Activated T-cell treated with anti-CD3 and anti-CD28 coated beads, Interleukin-2, amount 50 U/mL, for 1 hour (primary cell): Measurements from ENCODE around the gene ETS1.

Experiments
- DNase-seq: peaks from one replicate; pipeline ENCODE4 v3.0.0-alpha.2; 2020

ETS1 gene

GRCh38 chr11:128590587-128590986, 3.2 kb upstream of the ETS1 start:
- DNase-seq: no peak

GRCh38 chr11:128589998-128590397, 2.6 kb upstream of the ETS1 start:
- DNase-seq: no peak

GRCh38 chr11:128588093-128588492, 735 bp upstream of the ETS1 start:
- no peak for DNase-seq

DNA sequence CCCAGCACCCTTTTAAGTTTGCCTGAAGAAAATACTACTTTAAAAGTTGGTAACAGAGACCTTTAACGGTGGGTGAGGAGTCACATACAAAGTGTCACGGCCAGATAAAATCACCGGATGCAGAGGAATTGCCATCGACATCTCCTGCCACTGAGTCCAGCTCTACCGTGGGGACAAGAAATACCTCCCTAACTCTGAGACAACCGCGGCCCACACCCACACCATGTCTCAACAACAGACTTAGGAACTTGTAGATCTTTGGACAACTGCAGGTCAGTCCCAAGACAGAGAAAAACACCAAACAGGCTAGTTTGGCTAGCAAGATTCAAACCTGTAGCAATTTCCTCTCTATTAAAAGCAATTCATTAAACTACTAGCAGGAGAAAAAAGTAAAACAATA, 669 bp downstream of the ETS1 start:
- DNase-seq: no peak

- no peak for DNase-seq
Observed at GRCh38 chr11:128585498-128586238, 1.7 kb downstream of the ETS1 start.

- DNase-seq: no peak
Observed at GRCh38 chr11:128584253-128584652, 3.1 kb downstream of the ETS1 start.

DNA sequence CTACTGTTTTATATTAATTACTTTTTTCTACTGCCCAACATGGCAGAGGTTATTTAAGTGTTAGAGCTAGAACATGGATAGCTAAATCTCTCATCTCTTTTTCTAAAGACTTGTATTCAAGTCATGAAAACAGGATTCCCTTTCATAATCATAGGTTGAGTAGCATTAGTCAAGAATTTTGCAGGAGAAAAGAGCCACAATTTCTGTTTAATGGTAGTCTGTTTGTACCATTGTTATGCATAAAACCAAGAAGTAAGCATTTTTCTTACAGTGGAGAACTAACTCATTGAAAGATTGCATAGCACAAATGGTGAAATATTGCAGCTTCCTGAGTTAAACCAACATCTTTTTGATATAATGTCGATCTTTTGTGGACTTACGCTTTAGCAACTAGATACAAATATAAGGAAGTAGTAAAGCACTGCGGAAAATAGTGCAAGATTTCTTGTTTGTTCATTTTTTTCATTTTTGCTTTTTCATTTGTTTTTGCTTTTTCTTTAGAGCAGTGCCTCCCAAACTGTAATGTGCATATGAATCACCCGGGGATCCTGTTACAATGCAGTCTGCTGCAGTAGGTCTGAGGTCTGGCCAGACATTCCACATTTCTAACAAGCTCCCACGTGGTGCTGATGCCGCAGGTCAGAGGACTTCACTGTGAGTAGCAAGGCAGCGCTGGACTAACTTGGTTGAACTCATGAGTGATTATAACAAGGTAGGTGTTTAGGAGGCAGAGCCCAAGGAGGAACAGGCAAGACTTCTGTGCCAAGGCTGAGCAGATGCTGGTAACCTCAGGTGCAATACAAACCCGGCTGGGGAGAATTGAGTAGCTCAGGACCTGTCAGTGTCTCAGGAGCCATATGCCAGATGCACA, 4.6 kb downstream of the ETS1 start:
- DNase-seq: no peak

- no peak for DNase-seq
Observed at GRCh38 chr11:128581561-128582272, 5.6 kb downstream of the ETS1 start.

GRCh38 chr11:128580612-128581011, 6.7 kb downstream of the ETS1 start:
- DNase-seq: no peak

DNA sequence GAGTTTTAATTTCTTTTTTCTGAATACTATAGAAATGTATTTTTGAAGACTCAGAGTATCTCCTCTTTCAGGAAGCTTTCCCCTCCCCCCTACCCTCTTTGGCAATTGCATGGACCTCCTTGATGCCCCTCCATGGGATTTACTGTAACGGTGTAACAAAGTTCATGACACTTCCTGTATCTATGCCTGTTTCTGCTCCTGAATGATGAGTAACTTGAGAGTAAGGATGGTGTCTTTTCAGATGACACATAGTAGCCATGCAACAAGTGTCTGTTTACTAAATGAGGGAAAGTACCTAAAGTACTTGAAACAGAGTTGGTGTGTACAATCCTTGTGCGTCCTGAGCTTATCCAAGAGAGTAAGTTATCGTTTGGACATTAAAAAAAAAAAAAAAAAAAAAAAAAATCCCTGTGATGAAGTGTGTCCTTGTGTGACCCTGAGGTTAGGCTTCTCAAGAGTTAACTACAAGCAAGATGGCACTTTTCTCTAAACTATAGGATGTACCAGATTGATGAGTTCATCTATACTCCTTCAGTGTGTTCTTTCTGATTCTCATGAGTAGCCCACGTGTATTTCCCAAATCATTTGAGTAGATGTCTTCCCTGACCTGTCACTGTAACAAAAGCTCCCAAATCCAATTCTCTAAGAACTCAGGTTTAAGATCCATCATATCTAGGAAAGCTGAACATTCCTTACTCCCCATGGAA, 7.4 kb downstream of the ETS1 start:
- no peak for DNase-seq

DNA sequence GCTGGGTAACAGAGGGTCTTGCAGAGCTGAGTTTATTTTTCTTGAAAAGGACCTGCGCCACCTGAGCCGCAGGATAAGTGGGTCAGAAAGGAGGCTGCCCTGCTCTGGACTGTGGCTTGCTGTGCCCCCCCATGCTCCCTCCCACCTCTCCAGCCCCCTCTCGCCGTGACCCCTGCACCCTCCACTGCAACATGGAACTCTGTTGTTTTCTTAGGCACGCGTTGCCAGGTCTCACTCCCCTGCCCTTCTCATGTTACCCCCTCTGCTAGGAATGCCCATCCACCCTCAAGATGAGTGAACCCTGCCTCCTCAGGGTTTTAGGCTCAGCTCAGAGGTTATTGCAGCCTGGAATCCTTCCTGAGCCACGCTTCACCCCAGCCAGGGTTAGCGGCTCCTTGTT, 10.8 kb downstream of the ETS1 start:
- no peak for DNase-seq

DNA sequence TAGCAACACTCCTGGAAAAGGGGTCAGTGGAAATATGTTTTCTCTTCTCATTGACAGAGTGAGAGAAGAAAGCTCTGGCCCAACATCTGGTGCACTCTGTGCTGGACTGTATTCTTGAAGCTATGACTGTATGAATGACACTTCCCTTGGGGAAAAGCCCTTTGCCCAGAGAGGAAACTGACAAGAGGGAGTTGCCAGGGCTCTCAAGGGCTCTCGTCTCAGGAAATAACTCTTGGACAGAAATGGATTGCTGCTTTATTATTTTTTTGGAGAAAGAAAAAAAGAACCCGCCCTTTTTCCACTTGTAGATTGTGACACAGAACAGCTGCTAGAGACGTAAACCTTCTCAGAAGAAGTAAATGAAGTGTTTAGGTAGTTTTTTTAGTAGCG, 11.4 kb downstream of the ETS1 start:
- no peak for DNase-seq

DNA sequence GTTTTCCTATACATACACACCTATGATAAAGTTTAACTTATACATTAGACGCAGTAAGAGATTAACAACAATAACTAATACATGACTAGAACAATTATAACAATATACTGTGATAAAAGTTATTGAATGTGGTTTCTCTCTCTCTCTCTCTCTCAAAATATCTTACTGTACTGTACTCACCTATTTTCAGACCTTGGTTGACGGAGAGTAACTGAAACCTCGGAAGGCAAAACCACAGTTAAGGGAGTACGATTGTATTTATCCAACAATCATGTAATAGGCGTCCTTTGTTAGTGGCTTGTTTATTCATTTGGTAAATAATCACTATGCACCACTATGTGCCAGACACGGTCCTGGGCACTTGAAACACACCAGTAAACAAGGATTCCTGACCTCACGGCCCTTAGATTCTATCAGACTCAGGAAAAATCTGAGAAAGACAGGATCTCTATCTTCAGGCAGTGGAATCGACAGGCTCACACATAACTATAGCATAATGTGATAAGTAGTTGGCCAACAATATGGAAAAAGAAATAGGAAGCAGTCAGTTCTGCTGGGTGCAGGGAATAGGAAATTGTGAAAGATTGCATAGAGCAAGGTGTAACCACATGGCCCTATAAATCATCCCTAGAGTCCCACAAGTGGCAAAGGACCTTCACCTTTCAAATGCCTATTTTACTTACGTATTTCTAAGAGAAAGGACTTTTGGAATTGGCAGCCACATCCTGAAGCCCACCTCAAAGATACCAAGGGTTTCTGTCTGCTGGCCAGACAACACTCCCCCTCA, 12.0 kb downstream of the ETS1 start:
- DNase-seq: no peak

- no peak for DNase-seq
Observed at GRCh38 chr11:128574576-128575011, 12.8 kb downstream of the ETS1 start.

- DNase-seq: no peak
Observed at GRCh38 chr11:128573638-128574037, 13.7 kb downstream of the ETS1 start.

GRCh38 chr11:128572965-128573364, 14.4 kb downstream of the ETS1 start:
- no peak for DNase-seq

DNA sequence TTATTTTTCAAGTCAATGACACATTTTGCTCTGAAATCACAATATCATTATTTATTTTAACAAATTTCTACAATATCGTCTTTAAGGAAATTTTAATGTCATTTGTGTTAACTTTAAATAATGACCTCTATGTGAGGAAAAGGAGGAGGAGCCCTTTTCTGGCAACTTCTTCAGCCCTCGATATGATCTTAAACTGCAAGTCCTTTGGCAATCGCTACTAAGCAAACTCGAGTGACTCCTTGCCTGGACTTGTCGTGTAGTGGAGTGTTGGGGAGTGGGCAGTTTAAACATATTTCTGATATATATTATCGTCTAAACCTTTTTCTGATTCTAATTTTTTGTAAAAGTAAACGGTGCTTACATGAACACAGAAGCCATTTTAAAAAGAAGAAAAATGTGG, 16.7 kb downstream of the ETS1 start:
- DNase-seq: no peak

- DNase-seq: no peak
Observed at GRCh38 chr11:128569291-128569690, 18.1 kb downstream of the ETS1 start.

- no peak for DNase-seq
Observed at GRCh38 chr11:128568166-128568778, 19.1 kb downstream of the ETS1 start.

DNA sequence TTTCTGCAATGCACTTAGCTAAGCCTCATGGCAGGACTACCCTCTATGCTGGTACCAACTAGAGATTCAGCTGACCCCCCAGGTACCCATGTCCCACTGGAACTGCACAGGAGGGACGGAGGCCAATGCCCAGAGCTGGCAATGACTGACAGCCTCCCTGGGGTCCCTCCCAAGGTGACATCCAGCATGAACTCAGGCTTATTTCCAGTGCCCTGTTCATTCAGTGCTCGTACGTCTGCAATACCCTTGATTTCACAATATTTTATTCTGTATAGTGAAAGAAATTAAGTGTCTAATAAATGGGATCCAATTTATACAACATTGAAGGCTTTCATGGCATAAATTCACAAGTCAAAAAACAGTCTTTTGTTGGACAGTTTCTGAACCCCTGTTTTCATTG, 20.2 kb downstream of the ETS1 start:
- DNase-seq: no peak

GRCh38 chr11:128565881-128566280, 21.5 kb downstream of the ETS1 start:
- DNase-seq: no peak
